Iris pigment epithelial cell (primary cell): Measurements from ENCODE around the gene EXD3.

Source experiments
- DNase-seq: peaks from one replicate; pipeline ENCODE4 v3.0.0-alpha.2; 2011; ENCODE audit warnings: low read depth

EXD3 gene

DNA sequence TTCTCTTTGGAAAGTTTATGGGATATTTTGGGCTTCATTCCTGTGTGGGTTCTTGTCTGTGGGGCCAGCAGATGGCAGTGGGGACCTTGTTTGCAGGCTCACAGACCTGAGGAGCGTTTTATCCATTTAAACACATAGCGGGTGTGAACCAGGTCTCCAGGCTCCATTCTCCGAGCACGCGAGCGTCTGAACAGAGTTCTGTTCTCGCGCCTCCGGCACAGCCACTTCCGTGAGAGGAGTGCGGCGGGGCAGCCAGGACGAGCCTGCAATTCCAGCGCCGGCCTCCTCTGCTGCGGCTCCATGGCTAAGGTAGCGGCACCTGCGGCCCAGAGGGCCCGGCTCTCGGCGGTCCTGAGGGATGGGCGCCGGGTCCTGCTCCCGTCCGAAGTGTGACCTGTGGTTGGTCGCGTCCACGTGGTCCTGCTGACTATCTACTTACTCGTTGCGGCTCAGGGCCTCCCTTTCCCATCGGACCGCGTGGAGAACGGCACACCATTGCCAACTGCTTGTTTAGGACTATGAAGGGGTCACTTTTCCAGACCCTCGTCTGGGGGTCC is 128.2 kb downstream of the EXD3 start:
- peak; percentile 51 for DNase-seq

DNA sequence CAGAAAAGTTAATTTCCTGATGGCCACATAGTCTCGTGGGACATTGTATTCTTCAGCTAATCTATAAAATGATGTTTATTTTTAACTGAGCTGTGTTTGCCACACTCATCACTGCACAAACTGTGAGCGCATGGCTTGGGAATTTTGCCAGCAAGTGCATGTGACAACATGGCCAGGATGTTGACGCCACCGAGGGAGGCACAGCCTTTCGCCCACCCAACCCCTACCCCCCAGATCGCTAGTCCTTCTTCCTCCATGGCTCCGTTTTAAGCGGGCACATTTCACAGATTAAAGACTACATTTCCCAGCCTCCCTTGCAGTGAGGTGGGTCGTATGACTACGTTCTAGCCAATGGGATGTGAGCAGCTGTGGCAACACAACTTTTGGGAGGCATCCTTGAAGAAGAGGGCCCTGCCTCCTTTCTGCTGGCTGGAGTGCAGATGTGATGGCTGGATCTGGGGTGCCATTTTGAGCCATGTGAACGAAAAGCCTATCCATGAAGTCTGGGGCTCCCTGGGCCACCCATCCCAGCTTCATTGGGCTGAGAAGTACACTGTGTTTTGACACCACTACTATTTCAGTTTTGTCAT is 128.8 kb downstream of the EXD3 start:
- peak; percentile 60 for DNase-seq

DNA sequence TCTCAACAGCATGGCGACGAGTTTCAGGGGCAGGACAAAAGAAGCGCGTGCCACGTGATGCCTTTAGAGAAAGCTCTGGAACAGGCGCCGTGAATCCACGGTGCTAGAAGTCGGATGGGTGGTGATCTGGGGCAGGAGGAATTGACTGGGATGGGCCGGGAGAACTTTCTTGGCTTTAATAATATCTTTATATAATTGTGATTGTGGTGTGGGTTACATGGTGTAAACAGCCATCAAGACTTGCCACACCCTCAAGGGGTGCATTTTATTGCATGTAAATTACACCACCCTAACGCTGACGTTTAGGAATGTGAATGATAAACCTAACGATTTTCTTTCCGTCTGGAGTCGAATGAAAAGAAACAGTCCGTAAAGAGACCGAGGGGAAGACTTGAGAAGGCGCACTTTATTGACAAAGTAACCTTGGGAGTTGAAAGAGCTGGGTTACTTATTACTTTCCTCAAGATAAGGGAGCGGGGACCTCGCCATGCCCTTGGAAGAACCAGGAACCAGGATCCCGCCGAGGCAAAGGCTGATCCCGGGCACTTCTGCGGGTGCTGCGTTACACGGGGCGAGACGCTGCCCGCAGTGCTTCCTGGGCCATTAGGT is 129.4 kb downstream of the EXD3 start:
- no peak for DNase-seq

DNA sequence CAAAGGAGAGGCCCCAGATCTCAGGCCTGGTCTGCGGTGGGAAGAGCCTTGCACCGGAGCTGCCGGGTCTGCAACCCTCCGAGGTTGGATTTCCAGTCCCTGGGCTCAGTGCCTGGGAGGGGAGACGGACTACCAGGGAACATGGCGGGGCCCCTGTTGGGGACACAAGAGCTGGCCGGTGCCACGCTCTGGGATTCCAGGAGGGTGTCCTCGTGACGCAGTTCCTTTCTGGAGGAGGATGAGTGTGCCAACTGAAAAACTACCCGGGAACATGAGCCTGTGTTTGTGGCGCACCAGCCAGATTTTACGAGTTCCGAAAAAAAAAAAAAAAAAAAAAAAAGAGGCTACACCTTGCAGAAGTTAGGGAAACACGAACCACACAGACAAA is 129.9 kb downstream of the EXD3 start:
- no peak for DNase-seq

DNA sequence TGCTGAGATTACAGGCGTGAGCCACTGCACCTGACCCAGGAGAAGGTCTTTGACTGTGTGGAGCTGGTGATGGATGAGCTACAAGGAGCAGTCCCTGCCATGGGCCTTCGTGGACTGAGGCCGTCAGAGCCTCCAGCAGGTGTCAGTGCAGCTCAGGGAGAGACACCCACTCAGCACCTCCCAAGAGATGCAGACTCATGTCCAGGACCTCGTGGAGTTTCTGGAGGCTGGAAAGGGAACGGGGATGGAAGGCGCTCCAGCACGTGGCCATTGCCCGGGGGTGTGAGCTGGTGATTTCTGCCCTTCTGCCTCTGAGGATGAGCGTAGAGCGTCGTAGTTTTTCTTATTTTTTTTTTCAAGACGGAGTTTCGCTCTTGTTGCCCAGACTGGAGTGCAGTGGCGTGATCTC is 136.0 kb downstream of the EXD3 start:
- peak; percentile 72 for DNase-seq

DNA sequence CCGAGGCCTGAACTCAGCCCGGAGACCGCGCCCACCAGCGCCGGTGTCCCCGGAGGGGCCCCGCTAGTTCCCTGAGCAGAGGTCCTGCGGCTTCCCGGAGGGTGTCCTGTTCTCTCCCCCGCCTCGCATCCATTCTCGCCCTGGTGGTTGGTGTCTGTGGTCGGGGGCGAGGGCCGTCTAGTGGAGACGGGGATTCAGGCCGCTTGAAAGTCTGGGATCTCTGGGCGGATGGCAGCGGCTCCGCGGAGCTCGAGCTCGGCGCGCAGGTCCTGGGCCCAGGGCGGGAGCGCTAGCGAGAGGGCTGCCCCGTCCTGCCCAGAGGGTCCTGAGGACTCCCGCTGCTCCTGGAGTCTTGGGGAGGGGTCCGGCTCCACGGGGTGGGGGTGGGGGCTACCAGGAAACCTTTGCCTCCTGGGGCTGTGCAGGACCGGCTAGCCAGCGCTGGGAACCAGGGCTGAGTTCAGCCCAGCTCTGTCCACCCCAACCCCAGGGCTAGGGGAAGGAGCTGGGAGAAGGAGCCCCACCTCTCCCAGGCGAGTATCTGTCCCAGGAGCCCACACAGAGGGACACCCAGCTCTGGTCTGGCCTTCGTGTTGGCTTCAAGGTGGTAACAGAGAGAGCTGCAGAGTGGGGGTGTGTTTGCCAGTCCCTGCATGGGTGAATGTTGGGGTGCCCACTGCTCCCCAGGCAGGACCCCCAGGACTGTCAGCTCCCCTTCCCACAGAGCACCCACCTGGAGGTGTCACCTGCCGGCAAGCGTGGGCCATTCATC is 141.4 kb downstream of the EXD3 start:
- no peak for DNase-seq

DNA sequence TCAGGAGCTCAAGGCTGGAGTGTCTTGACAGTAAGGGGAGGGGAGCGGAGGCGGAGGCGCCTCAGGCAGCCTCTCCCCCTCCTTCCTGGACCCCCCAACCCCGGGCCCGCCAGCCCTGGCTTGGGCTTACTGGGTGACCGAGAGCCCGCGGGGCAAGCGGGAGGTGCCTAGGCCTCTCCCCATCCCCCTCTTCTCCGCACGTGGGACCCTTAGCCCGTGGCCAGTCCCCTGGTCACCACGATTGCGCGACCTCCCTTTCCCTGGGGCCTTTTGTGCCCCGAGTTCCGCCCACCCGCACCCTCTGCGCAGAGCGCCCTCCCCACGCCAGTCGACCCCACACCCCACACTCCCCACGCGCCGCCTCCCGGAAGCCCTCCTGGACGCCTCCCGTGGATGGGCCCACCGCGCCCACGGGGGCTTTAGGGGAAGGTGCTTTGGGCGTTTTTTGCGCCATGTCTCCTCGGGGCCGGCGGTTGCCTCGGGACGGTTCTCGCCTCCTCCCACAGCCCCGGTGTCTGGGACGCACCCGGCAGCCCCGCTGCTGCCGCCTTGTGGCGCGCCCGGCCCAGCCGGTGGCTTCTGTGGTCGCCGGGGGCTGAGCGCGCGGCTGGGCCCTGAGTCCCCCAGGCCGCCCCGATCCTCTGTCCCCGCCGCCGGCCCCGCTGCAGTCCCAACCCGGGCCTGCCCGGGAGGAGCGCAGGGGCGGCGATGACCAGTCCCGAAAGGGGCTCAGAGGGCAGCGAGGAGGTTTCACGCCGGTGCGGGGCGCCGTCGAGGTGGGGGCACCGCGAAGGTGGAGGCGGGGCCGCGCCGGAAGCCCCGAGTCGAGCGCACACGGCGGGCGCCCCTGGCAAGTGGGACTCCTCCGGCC is 142.3 kb downstream of the EXD3 start:
- DNase-seq: no peak

DNA sequence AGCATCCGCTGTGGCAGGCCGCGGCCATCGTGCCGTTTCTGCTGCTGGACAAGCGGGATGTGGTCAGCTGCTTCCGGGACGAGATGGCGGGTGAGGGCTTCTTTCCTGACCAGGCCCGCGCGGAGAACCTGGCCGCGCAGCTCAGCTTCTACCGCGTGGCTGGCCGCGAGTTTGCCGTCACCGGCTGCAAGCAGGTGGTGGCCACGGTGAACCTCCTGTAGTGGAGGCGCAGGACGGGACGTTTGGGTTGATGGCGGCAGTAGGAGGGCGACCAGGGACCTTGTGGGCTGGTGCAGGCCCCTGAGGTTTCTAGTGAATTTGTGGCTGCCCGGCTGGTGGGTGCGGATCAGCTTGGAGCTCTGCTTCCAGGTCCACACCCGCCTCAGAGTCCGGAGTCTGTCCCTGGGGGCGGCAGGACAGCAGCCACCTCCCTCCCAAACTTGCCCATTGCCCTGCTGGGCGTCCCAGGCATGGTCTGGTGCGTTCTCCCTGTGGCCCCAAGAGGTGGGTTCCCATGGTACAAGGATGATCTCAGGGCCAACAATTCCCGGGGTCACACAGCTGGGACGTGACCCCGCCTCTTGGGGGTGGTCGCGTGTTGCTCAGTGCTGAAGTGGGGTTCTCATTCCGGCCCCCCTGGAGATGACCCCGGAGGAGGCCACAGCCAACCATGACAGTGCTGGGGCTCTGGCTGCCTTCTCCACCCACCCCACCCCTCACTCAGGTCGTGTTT is 143.1 kb downstream of the EXD3 start:
- no peak for DNase-seq

DNA sequence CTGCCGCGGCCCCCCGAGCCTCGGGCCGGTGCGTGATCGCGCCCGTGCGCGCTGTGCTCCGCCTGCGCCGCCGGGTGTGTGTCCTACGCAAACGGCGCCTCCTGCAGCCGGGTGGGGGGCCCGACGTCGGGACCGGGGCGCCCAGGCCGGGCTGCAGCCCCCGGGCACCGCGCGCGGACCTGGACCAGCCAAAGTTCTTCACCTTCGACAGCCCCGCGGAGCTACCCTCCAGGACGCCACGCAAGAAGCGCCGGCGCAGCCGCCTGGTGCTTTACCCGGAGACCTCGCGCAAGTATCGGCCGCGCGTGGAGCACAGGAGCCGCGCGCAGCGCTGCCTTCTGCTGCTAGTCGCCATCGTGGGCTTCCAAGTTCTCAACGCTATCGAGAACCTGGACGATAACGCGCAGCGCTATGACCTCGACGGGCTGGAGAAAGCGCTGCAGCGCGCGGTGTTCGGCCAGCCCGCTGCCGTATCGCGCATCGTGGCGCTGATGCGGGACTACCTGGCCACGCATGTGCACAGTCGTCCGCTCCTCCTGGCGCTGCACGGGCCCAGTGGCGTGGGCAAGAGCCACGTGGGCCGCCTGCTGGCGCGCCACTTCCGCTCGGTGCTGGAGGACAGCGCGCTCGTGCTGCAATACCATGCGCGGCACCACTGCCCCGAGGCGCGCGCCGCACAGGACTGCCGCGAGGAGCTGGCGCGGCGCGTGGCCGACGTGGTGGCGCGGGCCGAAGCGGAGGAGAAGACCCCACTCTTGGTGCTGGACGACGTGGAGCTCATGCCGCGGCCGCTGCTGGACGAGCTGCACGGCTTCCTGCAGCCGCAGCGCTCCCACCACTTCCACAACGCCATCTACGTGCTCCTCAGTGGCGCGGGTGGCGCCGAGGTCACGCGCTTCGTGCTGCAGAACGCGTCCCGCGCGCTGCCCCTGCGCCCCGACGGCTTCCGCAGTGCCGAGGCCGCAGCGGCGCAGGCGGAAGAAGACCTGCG is 143.9 kb downstream of the EXD3 start:
- DNase-seq: no peak

DNA sequence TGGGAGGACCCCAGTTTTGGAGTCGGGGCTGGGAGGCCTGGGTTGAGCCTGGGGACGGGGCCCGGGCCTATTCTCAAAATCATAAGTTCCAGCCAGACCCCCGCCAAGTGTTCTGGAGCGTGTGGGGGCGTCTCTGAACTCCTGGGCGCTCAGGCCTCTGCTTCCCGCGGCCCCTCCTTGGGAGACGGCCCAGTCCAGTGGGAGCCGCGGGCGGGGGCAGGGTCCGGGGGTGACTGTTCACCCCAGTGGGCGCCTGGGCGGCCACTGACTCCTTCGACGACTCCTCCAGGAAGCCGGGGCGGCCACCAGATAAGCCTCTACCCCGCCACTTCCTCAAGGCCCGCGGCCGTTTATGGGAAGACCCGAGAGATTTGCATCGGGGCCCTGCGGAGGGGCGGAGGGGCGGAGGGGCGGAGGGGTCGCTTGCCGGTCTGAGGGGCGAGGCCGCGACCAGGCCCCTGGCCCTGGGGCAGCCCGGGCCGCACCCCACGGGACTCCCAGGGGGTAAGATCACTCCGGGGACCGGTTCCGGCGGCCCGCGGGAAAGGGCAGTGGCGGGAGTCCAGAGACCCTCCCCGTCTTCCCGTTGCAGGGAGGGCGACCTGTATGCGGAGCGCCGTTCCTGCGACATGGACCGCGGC is 144.8 kb downstream of the EXD3 start:
- DNase-seq: no peak

DNA sequence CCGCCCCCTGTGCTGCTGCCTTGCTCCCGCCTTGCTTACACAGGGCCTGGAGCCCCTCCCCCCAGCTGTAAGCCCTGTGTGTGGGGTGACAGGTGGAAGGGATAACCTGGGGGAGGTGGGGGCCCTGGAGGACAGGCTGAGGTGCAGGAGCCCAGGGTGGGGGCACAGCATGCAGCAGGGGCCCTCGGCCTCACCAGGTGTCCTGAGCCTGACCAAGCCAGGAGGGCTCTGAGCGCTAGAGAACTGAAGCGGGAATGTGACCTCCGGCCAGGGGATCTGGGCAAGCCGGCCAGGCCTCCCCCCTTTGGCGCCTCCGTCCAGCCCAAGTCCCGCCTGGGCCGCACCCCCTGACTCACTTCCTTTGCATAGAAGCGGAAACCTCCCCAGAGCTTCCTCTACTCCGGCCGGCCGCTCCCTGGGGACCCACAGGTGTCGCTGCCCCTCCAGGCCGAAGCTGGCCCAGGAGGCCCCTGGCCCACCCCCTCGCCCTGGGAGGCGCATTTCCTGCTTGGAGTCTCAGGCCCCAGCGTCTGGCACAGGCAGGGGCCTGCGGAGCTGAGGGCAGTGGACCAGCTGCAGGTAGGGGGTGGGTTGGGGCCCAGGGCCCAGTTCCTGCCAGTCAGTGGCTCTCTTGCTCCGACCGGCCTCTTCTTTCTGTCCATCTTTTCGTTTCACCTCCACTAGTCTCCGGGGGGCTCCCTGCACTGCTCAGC is 145.5 kb downstream of the EXD3 start, which contains the start of gene TOR4A:
Gene TOR4A, plus strand, starts transcription at position 398 of the 713 bp plus-strand sequence. CDS start 964 bp downstream, outside the sequence.
- peak; percentile 89 for DNase-seq

DNA sequence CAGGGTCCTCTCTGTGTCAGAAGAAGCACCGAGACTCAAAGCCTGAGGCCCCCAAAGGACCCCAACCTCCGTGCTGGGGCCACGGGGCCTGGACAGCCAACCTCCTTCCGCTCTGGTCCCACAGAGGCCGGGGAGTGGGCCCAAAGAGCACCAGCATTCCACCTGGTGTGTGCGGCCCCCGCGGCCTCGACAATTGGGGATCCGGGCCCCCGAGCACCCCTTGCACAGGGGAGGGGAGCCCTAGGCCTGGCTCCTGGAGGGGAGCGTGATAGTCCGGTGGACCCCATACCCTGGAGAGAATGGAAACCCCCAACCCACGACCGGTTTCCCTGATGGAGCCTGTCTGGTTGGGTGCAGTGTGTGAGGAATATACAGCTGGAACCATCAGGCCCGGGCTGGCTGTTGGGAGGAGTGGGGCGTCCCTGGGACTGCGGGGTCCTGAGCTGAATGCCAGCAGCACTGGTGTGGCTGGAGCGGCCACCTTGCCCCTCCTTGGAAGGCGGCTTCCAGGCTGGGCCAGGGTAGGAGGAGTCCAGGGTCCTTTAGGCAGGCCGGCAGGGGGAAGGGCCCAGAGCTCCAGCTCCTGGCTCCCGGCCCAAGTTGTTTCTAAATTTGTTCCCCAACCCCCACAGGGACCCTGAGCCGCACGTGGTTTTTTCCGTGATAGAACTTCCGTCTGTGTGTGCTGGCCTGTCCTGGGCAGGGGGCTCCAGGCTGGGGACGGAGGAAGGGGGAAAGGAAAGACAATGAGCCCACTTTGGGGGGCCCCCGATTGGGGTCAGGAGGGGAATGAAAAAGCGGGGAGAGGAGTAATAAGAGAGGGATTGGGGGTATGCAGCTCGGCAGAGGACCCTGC is 146.3 kb downstream of the EXD3 start:
- peak; percentile 51 for DNase-seq

DNA sequence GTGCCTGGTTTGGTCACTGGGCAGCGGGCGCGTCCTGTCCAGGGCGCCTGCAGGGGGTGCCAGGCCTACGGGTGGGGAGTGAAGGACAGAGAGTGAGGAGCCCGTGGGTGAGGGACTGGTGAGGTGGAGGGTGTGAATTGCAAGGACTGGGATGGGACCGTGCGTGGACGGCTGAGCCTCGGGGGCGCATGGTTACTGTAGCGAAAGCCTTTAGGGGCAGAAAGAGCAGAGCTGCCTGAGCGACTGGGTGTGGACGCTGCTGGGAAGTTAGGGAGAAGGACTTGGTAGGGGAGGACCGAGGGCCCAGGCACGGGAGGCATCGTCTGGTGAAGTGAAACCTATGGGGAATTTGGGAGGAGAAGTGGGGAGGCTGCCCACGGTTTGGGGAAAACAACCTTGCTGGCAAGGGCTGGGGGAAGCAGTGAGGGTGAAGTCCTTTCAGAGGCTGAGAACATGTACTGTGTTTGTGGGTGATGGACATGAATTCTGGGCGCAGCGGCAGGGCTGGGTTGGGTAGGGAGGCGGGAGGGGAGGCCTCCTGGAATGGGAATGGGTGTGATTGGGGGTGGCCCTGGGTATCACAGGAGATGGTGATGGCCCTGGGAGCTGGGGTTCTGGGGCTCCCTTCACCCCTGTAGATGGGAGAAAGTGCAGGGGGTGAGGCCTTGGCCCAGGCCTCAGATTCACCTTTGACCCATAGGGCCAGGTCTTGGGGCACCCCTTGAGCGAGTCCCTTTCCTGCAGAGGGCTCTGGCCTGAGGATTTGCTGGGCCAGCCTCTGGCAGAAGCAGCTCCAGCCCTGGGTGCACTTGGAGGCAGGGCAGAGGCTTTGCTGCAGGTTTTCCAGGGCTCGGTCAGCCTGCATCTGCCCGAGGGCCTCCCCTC is 147.1 kb downstream of the EXD3 start:
- DNase-seq: no peak

DNA sequence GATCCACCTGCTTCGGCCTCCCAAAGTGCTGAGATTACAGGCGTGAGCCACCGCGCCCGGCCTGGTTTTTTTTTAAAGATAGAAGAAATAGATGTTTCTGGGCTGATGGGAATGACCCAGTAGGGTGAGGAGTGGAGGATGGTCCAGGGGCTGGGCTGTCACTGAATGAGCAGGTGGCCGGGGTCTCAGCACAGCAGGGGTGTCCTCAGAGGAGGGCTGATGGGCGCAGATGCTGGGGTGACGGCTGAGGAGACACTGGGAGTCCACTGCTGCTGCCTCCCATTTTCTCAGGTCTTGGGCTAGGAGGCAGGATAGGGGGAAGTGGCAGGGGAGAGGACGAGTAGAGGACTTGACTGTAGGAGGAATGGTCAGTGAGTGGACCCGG is 147.8 kb downstream of the EXD3 start:
- DNase-seq: no peak

DNA sequence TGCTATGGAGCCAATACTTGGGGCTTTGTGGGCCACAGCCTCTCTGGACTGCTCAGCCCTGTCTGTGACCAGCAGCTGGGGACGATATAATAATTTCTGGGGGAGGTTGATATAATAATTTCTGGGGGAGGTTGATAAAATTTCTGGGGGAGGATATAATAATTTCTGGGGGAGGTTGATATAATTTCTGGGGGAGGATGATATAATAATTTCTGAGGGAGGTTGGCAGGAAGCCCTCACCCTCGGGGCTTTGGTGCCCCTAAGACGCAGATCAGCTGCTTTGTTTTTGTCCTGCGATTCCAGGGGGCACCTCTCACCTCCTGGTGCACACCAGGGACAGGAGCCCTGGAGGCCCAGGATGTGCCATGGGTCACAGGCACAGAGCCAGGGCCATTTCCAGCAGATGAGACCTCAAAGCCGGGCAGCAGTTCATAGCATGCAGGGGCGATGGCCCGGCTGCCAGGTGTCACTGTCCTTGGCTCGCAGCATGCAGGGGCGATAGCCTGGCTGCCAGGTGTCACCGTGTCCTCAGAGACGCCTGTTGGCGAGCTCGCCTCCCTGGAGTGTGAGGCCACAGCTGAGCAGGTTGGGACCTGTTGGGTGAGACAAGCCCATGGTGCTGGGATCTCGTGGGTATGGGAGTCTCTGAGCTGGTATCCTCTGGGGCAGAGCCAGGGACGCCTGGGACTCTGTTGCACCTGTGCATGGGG is 149.2 kb downstream of the EXD3 start:
- DNase-seq: no peak

DNA sequence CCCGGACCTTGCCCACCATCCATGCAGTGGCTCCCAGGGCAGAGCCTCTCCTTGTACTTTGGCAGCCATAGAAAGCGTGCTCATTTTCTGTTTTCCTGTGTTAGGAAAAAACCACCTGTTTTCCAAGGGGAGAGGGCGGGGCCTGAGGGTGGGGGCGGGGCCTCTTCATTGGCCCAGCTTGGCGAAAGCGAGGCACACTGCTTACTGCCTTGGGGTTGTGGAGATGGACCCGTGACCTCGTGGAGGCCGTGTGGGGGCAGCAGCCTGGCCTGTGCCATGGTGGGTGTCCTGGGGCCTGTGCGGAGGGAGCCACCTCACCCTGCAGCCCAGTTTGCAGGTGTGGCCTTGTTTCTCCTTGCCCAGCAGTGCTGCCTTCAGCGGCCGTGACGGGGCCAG is 149.9 kb downstream of the EXD3 start:
- DNase-seq: no peak
